ENCODE data around the gene KLHL2. TPM values are rescaled to one million over a fixed set of nuclear protein-coding genes. Genes with fewer than 3 reads are reported as not detected.

Gene KLHL2
- polyA plus RNA-seq, 3 donors = 6.9 to 22.6 (median 11.1) TPM

DNA sequence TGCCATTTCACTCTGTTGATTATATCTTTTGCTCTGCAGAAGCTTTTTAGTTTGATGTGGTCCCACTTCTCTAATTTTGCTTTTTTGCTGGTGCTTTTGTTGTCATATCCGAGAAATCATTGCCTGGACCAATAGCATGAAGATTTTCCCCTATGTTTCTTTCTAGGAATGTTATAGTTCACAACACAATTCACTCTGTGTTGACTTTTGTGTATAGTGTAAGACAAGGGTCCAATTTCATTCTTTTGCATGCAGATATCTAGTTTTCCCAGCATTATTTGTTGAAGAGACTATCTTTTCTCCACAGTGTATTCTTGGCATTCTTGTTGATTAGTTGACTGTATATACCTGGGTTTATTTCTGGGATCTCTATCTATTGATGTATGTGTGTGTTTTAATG lies 163.2 kb downstream of the KLHL2 start:
- Histone ChIP-seq H2AFZ (ENCODE audit: insufficient read depth, low read depth, low read length, poor library complexity, severe bottlenecking) (no peak overlapping the region), H3K4me2 (replicated peaks; ENCODE audit: extremely low read depth, low read length, poor library complexity, severe bottlenecking) (no peak overlapping the region), H3K27me3 (ENCODE audit: control insufficient read depth in 2 of 2, insufficient read depth in 2 of 2, low read length in 2 of 2) (peaks cover under 1 to 2% of the 10 kb centered on the region in 2 donors), H3K9me3 (replicated peaks in 1 of 2; ENCODE audit: control insufficient read depth in 1 of 2, insufficient read depth in 1 of 2, low read length in 2 of 2) (no peaks in the 10 kb centered on the region), H3K36me3 (replicated peaks in 1 of 2; ENCODE audit: control insufficient read depth in 1 of 2, insufficient read depth in 2 of 2, low read length in 2 of 2) (no peaks in the 10 kb centered on the region), H3K4me1 (ENCODE audit: control insufficient read depth in 1 of 2, insufficient read depth in 2 of 2, low read length in 2 of 2) (no peaks in the 10 kb centered on the region), H3K9ac (ENCODE audit: insufficient read depth, low read length, poor library complexity, severe bottlenecking) (no peak overlapping the region), H4K20me1 (ENCODE audit: insufficient read depth, low read length) (no peaks in the 10 kb centered on the region), H3K27ac (ENCODE audit: low read depth in 1 of 2, low read length in 2 of 2) (no peak overlapping the region), H3K79me2 (ENCODE audit: insufficient read depth, low read length) (no peaks in the 10 kb centered on the region), H3K4me3 (replicated peaks in 1 of 3; ENCODE audit: low read depth in 2 of 3, low read length in 3 of 3) (no peak overlapping the region)
- Mint-ChIP-seq H3K4me1 (peaks cover 4% of the 10 kb centered on the region), H3K27ac (no peak overlapping the region), H3K9me3 (peaks cover 0 to 10% (median 6%) of the 10 kb centered on the region in 7 donors), H3K27me3 (ENCODE audit: low read depth in 3 of 3) (peaks cover 0 to 7% (median under 1%) of the 10 kb centered on the region in 3 donors), H3K36me3 (no peaks in the 10 kb centered on the region), H3K4me3 (no peak overlapping the region)
- TF ChIP-seq, protein P1, sequence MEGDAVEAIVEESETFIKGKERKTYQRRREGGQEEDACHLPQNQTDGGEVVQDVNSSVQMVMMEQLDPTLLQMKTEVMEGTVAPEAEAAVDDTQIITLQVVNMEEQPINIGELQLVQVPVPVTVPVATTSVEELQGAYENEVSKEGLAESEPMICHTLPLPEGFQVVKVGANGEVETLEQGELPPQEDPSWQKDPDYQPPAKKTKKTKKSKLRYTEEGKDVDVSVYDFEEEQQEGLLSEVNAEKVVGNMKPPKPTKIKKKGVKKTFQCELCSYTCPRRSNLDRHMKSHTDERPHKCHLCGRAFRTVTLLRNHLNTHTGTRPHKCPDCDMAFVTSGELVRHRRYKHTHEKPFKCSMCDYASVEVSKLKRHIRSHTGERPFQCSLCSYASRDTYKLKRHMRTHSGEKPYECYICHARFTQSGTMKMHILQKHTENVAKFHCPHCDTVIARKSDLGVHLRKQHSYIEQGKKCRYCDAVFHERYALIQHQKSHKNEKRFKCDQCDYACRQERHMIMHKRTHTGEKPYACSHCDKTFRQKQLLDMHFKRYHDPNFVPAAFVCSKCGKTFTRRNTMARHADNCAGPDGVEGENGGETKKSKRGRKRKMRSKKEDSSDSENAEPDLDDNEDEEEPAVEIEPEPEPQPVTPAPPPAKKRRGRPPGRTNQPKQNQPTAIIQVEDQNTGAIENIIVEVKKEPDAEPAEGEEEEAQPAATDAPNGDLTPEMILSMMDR (IDR thresholded peaks at IDR 0.05) = no peak
- intact Hi-C loops (cut with micrococcal nuclease) = no loop called here
- no peak for DNase-seq
- no CpG with 5 or more reads among the region's 1 CpG for WGBS (ENCODE audit: insufficient coverage)

Small RNAs within 50 kb of the gene (small RNA-seq; reads per million reads assigned to genes)
- not detected for gene RNU4-87P (ENCODE audit: insufficient read length, low read depth)

Other genes starting within 250 kb of the KLHL2 start
- under 1 TPM in 1 of 3 donors, not detected in 2; 0.04 TPM for gene TRIM61, start 229.9 kb upstream of the KLHL2 start, polyA plus RNA-seq
- not detected for gene TRIM60, start 175.6 kb upstream of the KLHL2 start, polyA plus RNA-seq
- gene TRIM75, start 153.7 kb upstream of the KLHL2 start, polyA plus RNA-seq = not detected
- 10 to 100 TPM in 2 of 3 donors, 1 to 10 TPM in 1; 7.3 to 22.4 (median 15.5) TPM for gene TMEM192, start 94.7 kb upstream of the KLHL2 start, polyA plus RNA-seq
- gene MSMO1, start 120.1 kb downstream of the KLHL2 start, polyA plus RNA-seq = 1 to 10 TPM; 3.1 to 7.6 (median 6.0) TPM
- under 1 TPM in 2 of 3 donors, not detected in 1; 0.09 to 0.13 TPM for gene CPE, start 171.4 kb downstream of the KLHL2 start, polyA plus RNA-seq